ENCODE results near the gene MAPK8.

- TF ChIP-seq POLR2A (IDR thresholded peaks at IDR 0.05) (no peak), CTCF (IDR thresholded peaks at IDR 0.05) (no peak)
Measured at GRCh38 chr10:48324580-48324979, 18.1 kb downstream of the MAPK8 start.
